ENCODE measurements around the gene SHC4.
"Not testable (repeated sequence)": the region's sequence is repeated elsewhere in the genome, so short reads cannot be mapped to it uniquely, and the experiment has no call there.

SHC4 gene

GRCh38 chr15:48876057-48876456 is 87.7 kb downstream of the SHC4 start:
- no peak for DNase-seq

DNA sequence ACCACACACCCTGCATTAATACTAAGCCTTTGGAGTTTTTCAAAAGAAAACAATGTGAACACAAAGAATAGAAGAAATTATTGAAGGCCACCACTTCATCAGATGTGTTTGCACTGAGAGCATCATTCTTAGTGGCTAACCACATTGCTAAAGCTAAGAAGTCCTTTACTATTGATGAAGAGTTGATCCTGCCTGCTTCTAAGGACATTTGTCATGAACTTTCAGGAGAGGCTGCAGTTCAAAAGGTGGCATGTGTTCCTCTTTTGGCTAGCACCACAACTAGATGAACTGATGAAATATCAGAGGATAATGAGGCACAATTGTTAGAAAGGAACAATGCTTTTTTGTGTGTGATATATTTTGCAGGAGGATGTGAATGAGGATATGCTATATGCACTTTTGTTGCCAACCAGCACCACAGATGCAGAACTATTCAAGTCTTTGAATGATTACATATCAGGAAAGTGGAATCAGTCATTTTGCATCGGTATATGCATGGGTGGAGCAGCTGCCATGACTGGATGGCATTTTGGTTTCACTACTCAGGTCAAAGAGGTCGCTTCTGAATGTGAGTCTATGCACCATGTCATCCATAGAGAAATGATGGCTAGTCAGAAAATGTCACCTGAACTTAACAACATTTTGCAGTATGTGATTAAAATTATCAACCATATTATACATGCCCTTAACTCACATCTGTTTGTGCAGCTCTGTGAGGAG is 88.3 kb downstream of the SHC4 start:
- no peak for DNase-seq

GRCh38 chr15:48872632-48873031 is 91.1 kb downstream of the SHC4 start:
- no peak for DNase-seq

DNA sequence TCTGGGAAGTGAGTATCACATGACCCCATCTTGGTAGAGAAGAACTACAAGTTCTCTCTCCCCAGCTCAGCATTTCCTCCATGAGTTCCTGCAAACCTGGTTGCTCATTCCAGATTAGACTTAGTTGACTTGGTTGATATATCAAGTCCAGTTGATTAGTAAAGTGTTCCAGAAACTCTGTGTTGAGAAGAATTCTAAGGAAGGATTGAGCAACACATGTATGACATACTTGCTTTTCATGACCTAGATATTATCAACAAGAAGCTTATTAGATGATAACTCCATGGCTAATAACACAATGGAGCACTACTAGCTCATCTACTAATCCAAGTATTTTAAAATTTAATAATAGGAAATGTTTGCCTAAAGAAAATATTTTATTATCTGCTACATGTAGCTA is 92.2 kb downstream of the SHC4 start:
- no peak for DNase-seq

DNA sequence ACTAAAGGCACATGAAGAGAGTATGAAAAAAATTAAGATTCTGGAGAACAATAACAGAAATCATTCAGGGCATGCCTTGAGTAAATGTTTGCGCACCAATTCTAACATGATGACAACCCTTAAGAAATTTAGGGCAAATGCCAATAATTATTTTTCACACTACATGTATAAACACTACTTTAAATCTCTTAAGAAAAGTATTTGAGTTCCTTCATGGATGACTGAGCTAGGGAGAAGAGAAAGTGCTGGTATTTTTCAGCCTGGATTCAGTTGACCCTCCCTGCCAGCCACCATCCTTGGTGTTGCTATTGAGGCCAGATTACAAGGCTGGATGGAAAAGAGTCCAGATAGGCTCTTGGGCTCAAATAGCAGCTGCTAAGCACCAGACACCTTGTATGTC is 93.8 kb downstream of the SHC4 start:
- DNase-seq = no peak

GRCh38 chr15:48868536-48868935 is 95.2 kb downstream of the SHC4 start:
- no peak for DNase-seq

DNA sequence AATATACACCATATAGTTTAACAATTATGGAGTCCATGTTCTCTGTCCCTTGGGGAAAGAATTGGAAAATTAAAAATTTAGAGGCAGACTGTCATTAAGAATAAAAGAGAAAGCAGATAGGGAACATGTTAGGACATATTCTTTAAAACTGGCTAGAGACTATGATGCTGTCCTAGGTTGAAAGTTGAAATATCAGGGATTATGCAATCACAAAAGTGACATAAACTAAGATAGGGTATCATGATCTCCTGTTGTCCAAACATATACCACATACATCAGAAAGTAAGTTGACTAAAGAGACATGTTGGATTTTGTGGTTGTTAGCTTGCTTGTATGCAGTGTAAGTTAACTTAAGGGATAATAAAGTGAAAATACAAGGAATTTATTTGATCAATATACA is 95.7 kb downstream of the SHC4 start:
- DNase-seq = no peak

GRCh38 chr15:48866141-48866563 is 97.6 kb downstream of the SHC4 start:
- DNase-seq = no peak

DNA sequence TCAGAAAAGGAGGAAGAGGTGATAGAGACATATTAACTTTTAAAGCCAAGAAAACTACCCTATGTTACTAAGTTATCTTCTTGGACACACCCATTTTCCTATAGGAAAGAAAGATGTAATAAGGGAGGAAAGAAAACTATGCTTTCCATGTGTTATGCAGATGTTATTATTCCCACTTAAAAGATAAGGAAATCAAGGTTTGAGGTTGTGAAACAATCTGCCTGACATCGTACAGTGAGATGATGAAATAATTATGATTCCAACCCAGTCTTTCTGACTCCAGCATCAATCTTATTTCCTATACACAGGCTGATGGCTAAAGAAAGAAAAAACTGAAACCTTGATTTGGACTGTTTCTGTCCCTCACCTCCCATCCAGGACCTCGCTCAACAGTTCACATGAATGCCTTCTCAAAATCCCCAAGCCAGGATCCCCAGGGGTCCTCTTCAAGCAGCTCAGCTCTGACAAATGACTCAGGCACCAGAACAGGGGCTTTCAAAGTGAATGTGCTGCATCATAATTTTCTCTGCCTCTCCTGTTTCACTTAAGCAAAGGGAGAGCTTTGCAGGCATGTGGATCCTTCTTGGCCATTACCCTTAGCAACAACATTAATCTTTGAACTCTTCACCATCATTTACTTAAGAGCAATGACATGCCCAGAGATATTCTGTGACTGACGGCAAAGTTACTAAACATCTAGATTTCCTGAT is 98.2 kb downstream of the SHC4 start:
- no peak for DNase-seq

- DNase-seq = no peak
These were observed 101.0 kb downstream of the SHC4 start for GRCh38 chr15:48862705-48863104.

DNA sequence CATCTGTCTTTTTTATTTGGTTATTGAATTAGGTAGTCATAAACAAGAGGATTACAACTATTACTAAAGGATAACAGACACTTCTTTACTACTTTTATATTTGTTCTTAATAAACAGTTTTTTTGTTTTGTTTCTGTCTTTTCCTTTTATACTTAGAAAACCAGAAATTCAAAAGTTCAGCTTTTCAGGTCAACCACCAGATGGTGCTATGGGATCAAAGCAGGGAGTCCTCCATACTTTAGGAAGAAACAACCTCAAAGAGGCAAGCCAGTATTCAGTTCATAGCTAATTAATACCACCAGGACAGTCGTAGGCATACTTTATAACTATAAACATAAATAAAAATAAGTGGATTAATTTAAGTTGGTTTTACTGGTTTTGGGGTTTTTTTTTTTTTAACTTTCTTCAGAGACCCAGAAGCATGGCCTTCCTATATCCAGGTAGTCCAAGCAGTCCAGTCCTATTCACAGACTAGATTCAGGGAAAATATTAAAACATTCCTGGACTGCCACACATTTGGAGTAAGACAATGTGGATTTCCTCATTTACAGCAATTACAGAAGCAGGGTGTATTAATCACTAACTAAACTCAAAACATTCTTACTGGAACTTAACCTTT is 101.8 kb downstream of the SHC4 start:
- DNase-seq = peak; percentile 36 to 58

DNA sequence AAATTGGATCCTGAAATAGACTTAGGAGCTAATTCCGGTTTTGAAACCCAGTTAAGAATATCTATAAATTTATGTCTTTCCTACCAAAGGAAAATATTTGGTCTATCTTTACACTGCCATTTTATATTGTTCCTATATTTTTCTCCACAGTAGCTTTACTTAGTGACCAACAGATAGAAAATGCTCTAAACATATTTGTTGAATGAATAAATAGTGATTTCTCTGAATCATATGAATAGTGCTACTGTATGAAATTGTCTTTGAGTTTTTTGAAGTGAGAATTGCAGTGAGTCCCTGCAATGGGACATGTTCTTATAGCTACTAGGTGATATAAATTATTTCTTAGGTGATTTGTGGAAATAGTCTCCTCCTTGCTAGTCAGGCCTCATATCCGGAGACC is 104.3 kb downstream of the SHC4 start:
- DNase-seq = no peak

- no peak for DNase-seq
These were observed 105.3 kb downstream of the SHC4 start for GRCh38 chr15:48858401-48858800.

- no peak for DNase-seq
These were observed 106.8 kb downstream of the SHC4 start for GRCh38 chr15:48856942-48857341.

- DNase-seq = no peak
These were observed 107.9 kb downstream of the SHC4 start for GRCh38 chr15:48855501-48856440.

DNA sequence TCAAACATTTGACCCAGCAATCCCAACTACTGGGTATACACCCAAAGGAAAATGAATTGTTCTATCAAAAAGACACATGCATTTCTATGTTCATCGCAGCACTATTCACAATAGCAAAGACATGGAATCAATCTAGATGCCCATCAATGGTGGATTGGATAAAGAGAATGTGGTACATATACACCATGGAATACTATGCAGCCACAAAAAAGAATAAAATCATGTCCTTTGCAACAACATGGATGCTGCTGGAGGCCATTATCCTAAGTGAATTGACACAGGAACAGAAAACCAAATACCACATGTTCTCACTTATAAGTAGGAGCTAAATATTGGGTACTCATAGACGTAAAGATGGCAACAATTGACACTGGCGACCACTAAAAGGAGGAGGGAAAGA is 109.3 kb downstream of the SHC4 start:
- DNase-seq = not testable (repeated sequence)

- no peak for DNase-seq
These were observed 111.8 kb downstream of the SHC4 start for GRCh38 chr15:48851956-48852355.

- no peak for DNase-seq
These were observed 113.1 kb downstream of the SHC4 start for GRCh38 chr15:48850648-48851047.

DNA sequence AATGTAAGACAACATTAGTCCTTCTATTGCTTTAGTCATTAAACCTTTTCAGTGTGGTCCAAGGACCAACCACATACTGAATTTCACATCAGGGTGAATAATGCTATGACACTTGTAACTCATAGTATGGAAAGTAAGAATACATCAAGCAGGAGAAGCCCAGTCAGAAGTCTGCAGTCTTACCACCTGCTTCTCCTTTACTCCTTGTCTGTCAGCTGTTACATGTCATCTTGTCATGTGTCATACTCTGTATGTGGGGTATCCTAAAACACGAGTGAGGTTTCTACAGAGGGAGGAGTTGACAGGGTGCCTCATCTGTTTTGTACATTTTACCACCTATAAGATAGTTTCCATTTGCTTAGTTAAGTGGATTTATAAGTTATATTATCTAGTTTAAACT is 118.6 kb downstream of the SHC4 start:
- no peak for DNase-seq

DNA sequence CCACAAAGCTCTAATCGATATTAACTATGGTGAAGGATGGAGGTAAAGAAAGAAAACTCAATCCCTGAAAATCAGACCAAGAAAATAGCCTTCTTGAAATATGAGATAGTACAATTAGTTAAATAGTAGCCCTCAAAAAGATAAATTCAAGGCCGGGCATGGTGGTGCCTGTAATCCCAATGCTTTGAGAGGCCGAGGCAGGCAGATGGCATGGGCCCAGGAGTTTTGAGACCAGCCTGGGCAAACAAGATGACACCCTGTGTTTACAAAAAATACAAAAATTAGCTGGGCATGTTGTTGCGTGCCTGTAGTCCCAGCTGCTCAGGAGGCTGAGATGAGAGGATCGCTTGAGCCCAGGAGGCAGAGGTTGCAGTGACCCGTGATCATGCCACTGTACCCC is 121.2 kb downstream of the SHC4 start:
- DNase-seq = no peak

DNA sequence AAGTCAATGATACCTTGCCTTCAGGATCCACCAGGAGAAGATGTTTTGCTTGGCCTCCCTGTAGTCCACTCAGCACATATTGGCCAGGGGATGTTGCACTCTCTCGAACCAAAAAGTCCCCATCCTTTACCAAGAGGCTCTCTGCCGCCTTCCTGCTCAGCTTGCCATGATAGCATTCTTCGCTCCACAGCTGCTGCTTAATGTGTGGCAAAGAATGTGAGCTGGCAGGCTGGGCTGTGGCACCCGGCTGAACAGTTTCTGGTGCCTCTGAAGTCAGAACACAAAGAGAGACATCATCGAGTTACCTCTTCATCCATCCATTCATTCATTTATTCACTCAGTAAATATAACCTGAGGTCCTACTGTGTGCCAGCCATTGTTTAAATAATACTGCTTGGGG is 129.0 kb downstream of the SHC4 start:
- DNase-seq = no peak

GRCh38 chr15:48833526-48834239 is 130.0 kb downstream of the SHC4 start:
- no peak for DNase-seq

All from activated CD4-positive, alpha-beta T cell treated with anti-CD3 and anti-CD28 coated beads for 4 hours (primary cell).